ENCODE results near the gene DCTN3. TPM values are rescaled to one million over a fixed set of nuclear protein-coding genes. Genes with fewer than 3 reads are reported as not detected.

DCTN3 gene
- total and polyA plus RNA-seq, 2 experiments from 2014 or later: 12.9 to 17.9 TPM

- Mint-ChIP-seq H3K9me3 (no peaks in the 10 kb centered on the region; the same call in 2 of the 3 replicates), H3K4me1 (peaks cover 48% of the 10 kb centered on the region), H3K27me3 (ENCODE audit: insufficient read depth, low read depth, poor library complexity) (peaks cover 23% of the 10 kb centered on the region), H3K27ac (no peak overlapping the region), H3K36me3 (ENCODE audit: low read depth) (no peaks in the 10 kb centered on the region; the same call in 2 of the 3 replicates), H3K4me3 (no peak overlapping the region)
- Histone ChIP-seq H2AFZ (no peak overlapping the region), H3K4me3 (no peak overlapping the region), H3K36me3 (ENCODE audit: insufficient read depth) (no peaks in the 10 kb centered on the region), H3K9me2 (ENCODE audit: insufficient read depth) (no peaks in the 10 kb centered on the region), H3K27ac (ENCODE audit: low read depth) (no peak overlapping the region), H3K4me1 (ENCODE audit: insufficient read depth) (peaks cover 22% of the 10 kb centered on the region), H3K27me3 (ENCODE audit: insufficient read depth) (peaks cover 3% of the 10 kb centered on the region; the same call in 1 of the 2 replicates), H3K79me2 (replicated peaks; ENCODE audit: insufficient read depth) (no peaks in the 10 kb centered on the region), H3F3A (replicated peaks; ENCODE audit: low read depth) (no peaks in the 10 kb centered on the region), H3K4me2 (no peak overlapping the region), H4K20me1 (replicated peaks; ENCODE audit: insufficient read depth) (no peaks in the 10 kb centered on the region)
- TF ChIP-seq EZH2phosphoT487 (IDR thresholded peaks at IDR 0.05; ENCODE audit: unreplicated experiment) (no peak), STAT1 (IDR thresholded peaks at IDR 0.05; ENCODE audit: unreplicated experiment) (no peak), CTCF (conservative IDR thresholded peaks at IDR 0.05; ENCODE audit: low read depth in 2 of 2) (no peak), EZH2 (IDR thresholded peaks at IDR 0.05; ENCODE audit: low read depth, unreplicated experiment) (no peak), ETS1 (IDR thresholded peaks at IDR 0.05) (no peak), NANOG (IDR thresholded peaks at IDR 0.05; ENCODE audit: borderline replicate concordance) (no peak), ZNF114 (CRISPR knock-in tag; IDR thresholded peaks at IDR 0.05) (no peak)
- no peak for ATAC-seq
- no peak for DNase-seq (ENCODE audit: low spot score)
Measured at GRCh38 chr9:34570376-34570775, 49.9 kb downstream of the DCTN3 start.

- H3K9me3 Mint-ChIP-seq: no peaks in the 10 kb centered on the region; the same call in 2 of the 3 replicates
- H3K27ac ChIP-seq (ENCODE audit: low read depth): no peak overlapping the region
- no peaks in the 10 kb centered on the region for H3K36me3 ChIP-seq (ENCODE audit: insufficient read depth)
- H3K36me3 Mint-ChIP-seq (ENCODE audit: low read depth): no peaks in the 10 kb centered on the region; the same call in 2 of the 3 replicates
- no peak overlapping the region for H2AFZ ChIP-seq
- H3K27me3 ChIP-seq (ENCODE audit: insufficient read depth): no peaks in the 10 kb centered on the region
- H3K79me2 ChIP-seq (replicated peaks; ENCODE audit: insufficient read depth): no peaks in the 10 kb centered on the region
- H3K4me1 Mint-ChIP-seq: peaks cover 50% of the 10 kb centered on the region
- H3K4me3 Mint-ChIP-seq: no peak overlapping the region
- peak; percentile 61 for ATAC-seq
- no peak overlapping the region for H3K4me3 ChIP-seq
- no peaks in the 10 kb centered on the region for H3F3A ChIP-seq (replicated peaks; ENCODE audit: low read depth)
- DNase-seq (ENCODE audit: low spot score): peak; percentile 27
- peaks cover 20% of the 10 kb centered on the region for H3K4me1 ChIP-seq (ENCODE audit: insufficient read depth)
- H3K27ac Mint-ChIP-seq: no peak overlapping the region
- H3K27me3 Mint-ChIP-seq (ENCODE audit: insufficient read depth, low read depth, poor library complexity): peaks cover 23% of the 10 kb centered on the region
- no peaks in the 10 kb centered on the region; the same call in 1 of the 2 replicates for H4K20me1 ChIP-seq (replicated peaks; ENCODE audit: insufficient read depth)
- H3K4me2 ChIP-seq: no peak overlapping the region; the same call in 1 of the 2 replicates
- no peaks in the 10 kb centered on the region for H3K9me2 ChIP-seq (ENCODE audit: insufficient read depth)
- TF ChIP-seq ETS1 (IDR thresholded peaks at IDR 0.05) (no peak), ZNF114 (CRISPR knock-in tag; IDR thresholded peaks at IDR 0.05) (no peak), JUNB (IDR thresholded peaks at IDR 0.05; ENCODE audit: unreplicated experiment) (no peak), ZNF331 (CRISPR knock-in tag; IDR thresholded peaks at IDR 0.05; ENCODE audit: low read depth) (no peak), REST (IDR thresholded peaks at IDR 0.05; ENCODE audit: unreplicated experiment) (no peak), EZH2 (IDR thresholded peaks at IDR 0.05; ENCODE audit: low read depth, unreplicated experiment) (no peak)
Measured at GRCh38 chr9:34568774-34569173, 51.5 kb downstream of the DCTN3 start.

Measured in GM23338 (cell line).